GM21529 (cell line): ENCODE data around the gene PSMD14.
"Not testable (repeated sequence)": the region's sequence is repeated elsewhere in the genome, so short reads cannot be mapped to it uniquely, and the experiment has no call there.

Source experiments
- ATAC-seq: cut with Tn5 transposase; IDR thresholded peaks from one replicate; pipeline ENCODE4 v1.9.1; 2021; ENCODE audit not compliant: unreplicated experiment

The PSMD14 gene

DNA sequence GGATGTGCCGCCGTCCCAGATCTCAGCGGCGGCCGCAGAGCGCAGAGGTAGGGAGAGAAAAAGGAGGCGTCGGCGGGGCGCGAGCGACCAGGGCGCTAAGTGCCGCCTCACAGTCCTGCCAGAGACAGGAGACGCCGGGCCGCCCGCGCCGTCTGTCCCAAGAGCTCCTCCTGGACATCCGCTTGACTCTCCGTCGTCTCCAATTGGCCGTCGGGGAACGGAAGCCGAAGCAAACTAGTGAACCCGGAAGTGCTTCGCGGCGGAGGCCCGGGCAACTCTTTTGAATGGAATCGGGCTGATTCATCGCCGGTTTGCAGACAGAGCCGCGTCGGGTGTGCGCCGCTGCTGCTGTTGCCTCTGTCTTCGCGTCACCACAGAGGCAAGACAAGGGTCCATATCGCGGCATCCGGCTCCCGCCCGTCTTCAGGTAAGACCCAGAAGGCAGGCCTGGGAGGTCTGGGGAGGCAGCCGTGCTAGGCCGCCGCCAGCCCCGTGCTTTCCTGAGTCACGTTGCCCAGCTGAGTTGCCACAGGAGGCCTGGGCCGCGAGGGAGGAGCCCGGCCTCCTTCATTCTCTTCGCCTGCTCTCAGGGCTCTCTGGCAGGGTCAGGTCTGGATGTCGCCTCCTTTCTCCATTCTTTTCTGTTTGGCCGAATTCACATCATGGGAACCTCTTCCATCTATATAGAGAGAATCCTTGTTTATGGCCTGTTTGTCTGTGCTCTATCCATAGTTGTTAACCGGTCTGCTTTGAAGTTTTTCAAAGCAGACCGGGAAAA lies at the start of gene PSMD14:
PSMD14 (plus strand) TSS at position 248 of the 778 bp plus-strand sequence. CDS start 10,401 bp downstream, outside the sequence.
- peak; percentile 98 for ATAC-seq

DNA sequence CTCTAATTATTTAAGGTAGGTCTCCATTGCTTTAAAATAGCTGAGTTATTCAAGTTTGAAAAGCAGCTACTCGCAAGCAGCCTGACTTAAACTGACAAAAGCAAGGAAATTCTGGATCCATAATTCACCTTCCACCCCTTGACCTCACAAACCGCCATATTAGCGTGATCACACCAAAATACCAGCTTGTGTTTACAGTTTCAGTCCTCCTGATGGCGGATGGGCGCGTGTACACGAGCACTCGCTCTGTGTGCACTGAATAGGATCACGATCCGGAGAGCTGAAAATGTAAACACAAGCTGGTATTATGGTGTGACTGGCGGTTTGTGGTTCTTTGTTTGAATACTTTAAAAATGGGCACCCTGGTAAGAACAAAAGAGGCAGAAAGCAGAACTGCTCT lies 42.4 kb upstream of the PSMD14 start:
- ATAC-seq = no peak

DNA sequence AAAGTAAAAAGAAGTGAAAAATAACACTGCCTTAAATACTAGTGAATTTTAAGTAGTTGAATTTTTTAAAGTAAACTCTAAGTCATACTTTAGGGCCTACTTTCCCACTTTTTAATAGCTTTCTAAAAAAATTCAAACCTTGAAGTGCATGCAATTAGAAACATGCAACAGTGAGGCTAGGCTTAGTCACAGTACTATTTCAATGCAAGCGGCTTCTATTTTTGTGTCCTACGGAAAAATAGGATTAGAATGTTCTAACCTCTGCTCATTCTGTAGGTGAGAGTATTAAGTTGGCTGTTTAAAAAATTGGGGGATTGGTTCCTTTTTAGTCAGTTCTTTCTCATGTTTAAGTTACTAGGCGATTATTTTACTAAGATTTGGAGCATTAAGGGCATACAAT lies 39.1 kb upstream of the PSMD14 start:
- ATAC-seq = no peak

DNA sequence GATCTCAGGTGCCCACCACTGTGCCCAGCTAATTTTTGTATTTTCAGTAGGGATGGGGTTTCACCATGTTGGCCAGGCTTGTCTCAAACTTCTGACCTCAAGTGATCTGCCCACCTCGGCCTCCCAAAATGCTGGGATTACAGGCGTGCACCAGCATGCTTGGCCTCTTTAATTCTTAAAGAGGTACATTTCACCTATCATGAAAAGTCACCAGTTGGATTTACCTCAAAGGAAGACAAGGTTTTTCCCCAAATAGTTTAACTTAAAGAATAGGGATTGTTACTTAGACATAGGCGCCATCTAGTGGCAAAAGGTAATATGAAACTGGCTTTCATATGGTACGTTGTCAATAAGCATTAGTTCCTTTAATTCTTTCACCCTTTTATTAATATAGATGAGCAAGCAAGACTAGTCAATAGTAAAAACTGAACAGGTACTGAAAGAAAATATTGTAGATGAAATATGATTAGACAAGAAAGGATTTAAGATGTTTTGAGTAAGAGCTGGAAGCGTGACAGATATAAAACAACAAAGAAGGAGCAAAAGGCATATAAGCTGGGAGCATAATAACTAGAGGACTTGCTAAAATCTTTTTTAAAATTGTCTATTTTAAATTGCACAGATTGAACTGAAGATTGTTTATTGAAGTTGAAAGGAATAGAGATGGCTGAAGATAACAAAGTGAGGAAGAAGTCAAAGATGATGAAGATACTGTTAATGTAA lies 35.0 kb upstream of the PSMD14 start:
- peak; percentile 83 for ATAC-seq

DNA sequence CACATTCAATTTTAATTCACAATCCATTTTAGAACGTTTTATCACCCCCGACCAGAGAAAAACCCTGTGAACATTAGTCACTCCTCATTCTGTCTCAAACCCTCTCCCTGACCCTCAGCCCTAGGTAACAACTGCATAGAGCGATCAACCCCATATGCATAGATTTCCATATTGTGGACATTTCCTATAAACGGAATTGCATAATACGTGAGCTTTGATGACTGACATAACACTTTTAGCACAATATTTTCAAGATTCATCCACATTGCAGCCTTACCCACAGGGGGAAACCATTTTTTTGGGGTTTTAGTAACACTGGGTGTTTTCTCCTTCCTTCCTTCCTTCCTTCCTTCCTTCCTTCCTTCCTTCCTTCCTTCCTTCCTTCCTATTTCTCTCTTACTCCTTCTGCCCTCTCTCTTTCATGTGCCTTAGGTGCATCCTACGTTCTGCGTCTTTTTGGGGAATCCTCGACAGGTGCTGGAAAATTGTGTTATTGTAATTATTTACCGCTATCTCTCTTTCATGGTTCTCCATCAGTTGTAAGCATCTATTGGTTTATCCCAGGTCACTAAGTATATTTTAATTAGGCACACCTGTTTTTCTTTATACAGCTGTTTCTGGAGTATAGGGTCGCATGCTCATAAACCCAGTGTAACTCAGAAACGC lies 29.5 kb upstream of the PSMD14 start:
- not testable (repeated sequence) for ATAC-seq

DNA sequence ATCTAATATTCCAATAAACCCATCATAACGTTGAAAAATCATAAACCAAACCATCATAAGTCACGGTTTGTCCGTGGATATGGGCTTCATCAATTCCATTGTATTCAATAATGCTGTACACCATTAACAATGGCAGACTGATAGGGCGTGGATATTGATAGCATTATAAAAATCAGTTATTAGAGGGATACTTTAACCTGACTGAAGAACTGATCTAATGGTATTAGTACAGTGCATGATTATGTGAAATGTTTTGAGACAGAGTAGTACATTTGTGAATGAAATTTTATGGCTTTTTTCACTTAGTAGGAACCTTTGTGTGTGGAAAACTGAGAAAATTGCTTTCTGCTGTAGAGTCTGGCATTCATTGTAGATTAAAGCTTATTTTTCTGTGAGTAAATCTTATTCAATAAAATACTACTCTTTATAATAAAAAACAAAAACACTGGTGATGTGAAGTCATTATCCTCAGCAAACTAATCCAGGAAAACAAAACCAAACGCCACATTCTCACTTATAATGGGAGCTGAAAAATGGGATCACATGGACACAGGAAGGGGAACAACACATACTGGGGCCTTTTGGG lies 28.9 kb upstream of the PSMD14 start:
- ATAC-seq = not testable (repeated sequence)

DNA sequence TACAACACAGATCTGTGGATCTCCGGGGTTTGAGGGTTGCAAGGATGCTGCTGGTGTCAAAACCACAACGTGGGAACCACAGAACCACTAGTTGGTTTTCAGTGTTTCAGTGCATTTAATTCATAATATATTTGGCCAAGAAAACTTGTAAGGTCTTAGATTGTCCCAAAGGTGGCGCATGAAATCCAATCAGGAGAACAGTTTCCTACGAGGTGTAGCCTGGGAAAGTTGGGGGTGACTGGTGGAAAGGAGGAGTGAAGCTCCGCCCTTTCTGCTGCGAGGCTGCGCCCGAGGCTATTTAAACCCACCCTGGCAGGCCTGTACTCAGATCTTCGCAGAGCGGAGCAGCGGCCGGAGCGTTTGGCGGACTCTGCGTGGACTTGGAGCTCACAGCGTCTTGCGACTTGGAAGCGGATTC lies 27.3 kb upstream of the PSMD14 start:
- ATAC-seq = not testable (repeated sequence)

DNA sequence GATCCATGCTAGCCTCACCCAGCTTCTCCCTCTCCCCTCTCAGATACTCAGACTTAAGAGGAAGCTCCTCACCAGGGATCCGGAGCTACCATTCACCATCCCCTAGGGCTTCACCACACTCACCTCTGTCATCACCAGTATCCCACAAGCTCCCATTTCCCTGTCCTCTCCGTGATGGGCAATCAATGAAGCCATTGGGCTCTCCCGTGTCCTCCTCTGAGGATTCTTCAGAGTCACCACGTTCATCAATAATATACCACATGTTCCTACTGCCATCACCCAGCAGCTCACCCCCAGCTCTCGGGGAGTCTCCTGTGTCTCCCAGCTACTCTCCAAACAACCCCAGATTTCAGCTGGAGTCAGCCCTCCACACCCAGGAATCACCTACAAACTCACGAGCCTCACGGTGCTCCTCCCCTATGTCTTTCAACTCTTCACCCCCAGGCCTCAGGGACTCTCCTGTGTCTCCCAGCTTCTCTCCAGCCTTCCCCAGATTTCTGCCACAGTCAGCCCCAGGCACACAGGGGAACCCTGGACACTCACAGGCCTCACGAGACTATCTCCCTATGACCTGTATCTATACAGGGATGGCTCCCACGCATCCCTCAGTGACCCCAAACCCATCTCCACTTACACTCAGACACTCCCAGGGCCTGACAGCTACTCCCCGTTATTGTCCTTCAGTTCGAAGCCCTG lies 26.5 kb upstream of the PSMD14 start:
- ATAC-seq = not testable (repeated sequence)

DNA sequence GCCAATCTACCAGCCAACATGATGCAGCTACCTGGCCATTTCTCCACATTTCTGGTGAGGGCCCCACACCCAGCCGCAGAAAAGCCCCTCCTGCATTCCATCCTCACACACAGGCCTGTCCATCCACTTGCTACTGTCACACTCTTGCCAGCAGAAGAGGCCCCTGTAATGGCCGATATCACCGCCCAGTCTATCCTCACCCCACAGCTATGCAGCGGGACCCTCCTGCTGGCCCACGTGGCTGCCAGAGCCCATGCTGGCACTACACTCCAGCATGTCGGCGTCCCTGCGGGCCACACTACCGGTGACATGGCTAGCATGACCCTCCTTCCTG lies 25.9 kb upstream of the PSMD14 start:
- not testable (repeated sequence) for ATAC-seq

DNA sequence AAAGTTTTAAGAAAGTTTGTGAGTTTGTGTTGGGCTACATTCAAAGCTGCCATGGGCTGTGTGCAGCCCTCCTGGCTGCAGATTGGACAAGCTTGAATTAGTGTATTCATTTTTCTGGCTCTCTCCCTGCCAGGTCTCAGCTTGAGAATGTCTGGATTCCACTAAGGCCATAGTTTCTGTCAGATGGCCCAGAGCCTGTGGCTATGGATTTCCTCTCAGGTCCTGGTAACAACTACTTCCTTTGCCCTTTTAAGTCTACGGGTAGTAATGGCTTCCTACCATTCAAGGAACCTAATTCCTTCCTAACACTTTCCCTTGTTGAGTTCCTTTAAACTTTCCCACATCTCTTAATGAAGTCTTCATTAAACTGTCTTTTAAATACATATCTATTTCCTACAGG lies 24.3 kb upstream of the PSMD14 start:
- ATAC-seq = no peak

DNA sequence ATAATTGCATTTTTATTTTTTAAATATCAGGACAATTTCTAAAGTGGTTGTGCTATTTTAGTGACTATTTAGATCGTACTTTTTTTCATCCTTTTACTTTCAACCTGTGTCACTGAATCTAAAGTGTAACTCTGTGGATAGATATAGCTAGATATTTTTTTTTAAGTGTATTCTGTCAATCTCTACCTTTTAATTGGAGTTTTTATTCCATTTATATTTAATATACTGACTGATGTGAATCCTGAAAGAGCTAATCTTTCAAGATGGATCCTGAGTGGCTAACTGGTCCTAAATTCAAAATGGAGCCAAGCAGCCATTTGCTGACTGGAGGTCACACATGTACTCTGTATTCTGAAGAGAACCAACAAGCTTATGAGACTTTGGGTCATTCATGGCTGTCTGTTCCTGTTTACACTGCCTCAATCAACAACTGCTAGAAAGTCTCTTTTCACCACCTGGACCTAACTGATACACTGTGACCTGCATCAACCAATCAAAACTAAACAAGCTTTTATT lies 4.6 kb upstream of the PSMD14 start:
- no peak for ATAC-seq

DNA sequence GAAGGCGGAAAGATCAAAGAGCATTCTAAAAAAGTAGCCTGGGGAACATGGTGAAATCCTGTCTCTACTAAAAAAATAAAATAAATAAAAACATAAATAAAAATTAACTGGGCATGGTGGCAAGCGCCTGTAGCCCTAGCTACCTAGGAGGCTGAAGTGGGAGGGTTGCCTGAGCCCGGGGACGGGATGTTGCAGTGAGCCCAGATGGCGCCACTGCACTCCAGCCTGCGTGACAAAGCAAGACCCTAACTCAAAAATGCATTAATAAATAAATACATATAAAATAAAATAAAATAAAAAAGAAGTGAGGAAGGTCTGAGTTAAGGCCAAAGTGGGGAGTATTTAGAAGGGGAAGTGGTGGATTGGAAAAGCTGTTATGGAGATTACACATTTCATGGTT lies 1.3 kb upstream of the PSMD14 start:
- no peak for ATAC-seq

DNA sequence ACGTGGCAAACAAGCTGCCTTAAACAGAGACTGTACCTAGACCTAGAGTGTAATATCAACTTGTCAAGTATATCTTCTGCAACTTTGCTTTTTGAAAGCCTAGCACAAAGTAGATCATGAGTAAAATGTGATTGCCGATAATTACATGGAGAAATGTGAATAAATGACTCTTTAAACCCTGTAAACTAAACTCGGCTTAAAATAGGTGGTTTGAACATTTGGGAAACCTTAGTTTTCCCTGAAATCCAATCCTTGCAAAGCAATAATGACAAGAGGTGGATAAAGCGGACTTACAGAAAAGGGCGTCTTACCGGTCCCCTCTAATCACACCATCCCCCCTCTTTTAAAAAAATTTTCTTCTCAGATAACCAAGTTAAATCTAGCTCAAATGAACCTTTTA lies 549 bp upstream of the PSMD14 start:
- ATAC-seq = no peak

DNA sequence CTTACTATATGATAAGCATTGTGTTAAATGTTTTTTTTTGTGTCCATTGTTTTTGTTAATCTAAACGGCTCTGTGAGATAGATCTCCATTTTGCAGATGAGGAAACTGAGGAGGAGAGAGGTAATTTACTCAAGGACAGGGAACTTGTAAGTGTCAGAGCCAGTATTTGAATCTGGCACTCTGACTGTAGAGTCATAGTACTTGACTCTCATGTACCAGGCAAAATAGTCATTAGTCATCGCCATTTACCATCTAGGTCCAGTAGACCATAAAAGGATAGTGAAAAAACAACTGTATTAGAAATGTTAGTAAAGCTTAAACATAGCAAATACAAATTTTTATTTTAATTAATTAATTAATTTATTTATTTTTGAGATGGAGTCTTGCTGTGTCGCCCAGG lies 4.8 kb downstream of the PSMD14 start:
- ATAC-seq = no peak

DNA sequence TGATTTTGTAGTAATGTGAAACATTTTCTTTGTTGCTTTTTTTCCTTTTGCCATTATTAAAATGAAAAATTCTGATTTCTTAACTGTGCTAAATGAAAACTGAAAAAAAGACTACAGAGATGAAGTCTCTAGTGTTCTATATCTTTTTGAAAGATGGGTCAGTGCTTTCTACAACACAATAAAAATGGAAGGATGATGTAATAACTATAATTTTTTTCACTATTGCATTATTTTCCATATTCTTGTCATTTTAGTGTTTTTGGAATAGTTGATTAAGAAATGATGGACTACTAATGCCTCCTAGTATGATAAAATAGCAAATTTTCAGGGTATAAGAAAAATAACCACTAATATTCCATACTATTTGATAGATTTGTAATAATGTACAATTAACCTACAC lies 7.2 kb downstream of the PSMD14 start:
- no peak for ATAC-seq

DNA sequence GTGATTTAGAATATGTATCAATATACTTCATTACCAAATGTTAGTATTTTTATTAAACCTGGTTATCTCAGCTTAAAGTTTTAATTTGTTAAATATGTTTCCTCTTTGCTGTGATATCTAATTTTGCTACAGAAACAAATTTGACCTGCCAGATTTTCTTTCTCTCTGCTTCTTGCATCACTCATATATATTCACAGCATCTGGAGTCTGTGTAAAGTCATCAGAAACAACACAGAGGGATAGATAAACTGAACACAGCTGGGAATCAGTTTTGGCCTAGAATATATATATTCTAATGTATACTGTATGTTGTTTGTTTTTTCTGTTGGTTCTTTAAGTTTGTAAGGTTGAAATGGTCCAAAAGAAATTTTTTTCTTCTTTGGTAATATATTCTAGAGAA lies 8.5 kb downstream of the PSMD14 start:
- ATAC-seq = no peak

DNA sequence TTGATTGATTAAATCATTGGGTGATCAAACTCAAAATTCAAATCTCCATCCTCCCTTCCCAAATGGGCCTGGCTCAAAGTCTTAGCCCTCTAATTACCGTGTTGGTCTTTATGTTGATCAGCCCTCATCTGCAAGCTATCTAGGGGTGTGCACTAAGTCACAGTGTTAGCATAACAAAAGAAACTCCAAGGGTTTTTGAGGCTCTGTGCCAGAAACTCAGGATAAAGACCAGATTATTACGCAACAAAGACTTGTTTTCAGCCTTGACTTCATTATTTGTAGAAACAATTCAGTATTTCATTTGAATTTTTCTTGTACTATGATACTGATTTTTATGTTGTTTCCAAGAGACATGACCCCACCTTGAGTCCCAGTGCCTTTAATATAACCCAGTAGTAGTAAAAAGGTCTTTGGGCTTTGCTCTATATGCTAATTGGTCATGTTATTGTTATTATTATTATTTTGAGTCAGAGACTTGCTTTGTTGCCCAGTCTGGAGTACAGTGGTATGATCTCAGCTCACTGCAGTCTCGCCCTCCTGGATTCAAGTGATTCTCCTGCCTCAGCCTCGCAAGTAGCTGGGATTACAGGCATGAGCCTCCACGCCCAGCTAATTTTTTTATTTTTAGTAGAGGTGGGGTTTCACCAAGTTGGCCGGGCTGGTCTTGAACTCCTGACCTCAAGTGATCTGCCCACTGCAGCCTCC lies 13.9 kb downstream of the PSMD14 start:
- no peak for ATAC-seq

DNA sequence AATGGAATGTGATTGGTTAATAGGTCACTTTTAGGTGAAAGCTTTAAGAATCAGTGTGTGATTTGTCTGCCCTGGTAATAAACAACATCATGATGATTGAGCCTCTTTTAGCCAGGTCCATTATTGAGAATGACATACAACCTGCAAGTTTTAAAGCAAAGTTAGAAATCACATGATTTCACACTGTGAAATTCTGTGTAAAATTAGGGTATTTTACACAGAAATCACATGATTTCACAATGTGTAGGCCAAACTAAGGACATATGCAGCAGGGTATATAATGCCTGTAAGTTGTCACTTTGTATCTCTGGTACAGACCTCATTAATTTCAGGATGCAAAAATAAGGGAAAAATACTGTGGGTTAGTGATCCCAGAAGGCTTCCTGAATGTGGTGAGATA lies 16.7 kb downstream of the PSMD14 start:
- ATAC-seq = no peak

DNA sequence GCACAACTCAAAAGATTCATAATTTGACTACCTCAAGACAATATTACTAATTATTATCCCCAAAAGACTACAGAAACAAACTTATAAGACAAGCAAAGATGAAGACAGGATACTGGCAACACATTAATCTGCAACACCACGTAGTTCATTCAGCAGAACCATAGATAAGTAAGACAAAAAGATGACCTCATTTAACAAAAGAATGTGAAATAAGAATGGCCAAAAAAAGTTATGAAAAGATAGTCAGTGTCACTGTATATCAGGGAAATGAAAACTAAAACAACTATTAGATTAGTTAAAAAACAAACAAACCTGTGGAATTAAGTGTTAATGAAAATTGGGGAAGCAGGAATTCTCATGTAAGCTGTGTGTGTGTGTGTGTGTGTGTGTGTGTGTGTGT lies 19.4 kb downstream of the PSMD14 start:
- no peak for ATAC-seq

DNA sequence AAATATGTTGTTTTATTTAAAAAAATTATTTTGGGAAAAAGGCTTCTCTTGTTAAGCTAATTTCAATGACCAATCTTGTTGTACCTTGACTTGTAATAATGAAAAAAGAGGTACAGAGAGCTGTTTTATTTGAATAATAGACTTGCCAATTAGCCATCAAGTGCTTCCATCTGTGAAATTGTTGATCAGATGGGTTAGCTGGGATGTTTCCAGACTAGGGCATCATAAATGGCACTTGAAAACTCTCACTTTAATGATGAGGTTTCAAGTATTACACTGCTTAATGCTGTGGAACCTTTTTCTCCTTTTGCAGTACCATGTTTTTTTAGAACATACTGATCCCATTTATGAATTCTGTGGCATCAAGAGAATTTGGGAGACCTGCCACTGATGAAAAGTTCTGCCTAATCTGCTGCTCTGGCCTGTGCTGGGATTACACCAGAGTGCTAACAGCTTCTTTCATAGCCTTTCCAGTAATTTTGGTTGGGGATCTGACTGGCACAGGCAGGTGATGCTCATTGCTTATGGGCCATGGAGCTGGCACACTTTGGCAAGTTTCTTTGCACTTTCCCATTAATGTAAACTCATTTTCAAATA lies 24.2 kb downstream of the PSMD14 start:
- ATAC-seq = no peak
